Neuronal stem cell (in vitro differentiated cells): ENCODE data around the gene LHFPL5.

Experiments used
- DNase-seq: peaks from one replicate; pipeline ENCODE4 v3.0.0-alpha.2; 2013; ENCODE audit warnings: low spot score
- H2AFZ ChIP-seq: one replicate; pipeline ENCODE4 v1.6.1; 2013; ENCODE audit warnings: mild to moderate bottlenecking, low read length, inconsistent platforms
- H2AK5ac ChIP-seq: 2 replicates; pipeline ENCODE4 v1.6.1; 2013; ENCODE audit warnings: low read depth, mild to moderate bottlenecking, inconsistent platforms, low read length, moderate library complexity, mixed read lengths
- H2BK120ac ChIP-seq: 2 replicates; pipeline ENCODE4 v1.6.1; 2013; ENCODE audit warnings: low read depth, mild to moderate bottlenecking, inconsistent platforms, low read length, moderate library complexity, mixed read lengths
- H2BK12ac ChIP-seq: one replicate; pipeline ENCODE4 v1.6.1; 2013; ENCODE audit warnings: low read length, inconsistent platforms
- H2BK15ac ChIP-seq: 2 replicates; pipeline ENCODE4 v1.6.1; 2013; ENCODE audit warnings: mild to moderate bottlenecking, low read length, inconsistent platforms, mixed read lengths
- H2BK5ac ChIP-seq: one replicate; pipeline ENCODE4 v1.6.1; 2013; ENCODE audit warnings: inconsistent platforms, mild to moderate bottlenecking, low read length, moderate library complexity
- H3K14ac ChIP-seq: one replicate; pipeline ENCODE4 v1.6.1; 2013; ENCODE audit warnings: low read length, inconsistent platforms
- H3K18ac ChIP-seq: 2 replicates; pipeline ENCODE4 v1.6.1; 2013; ENCODE audit warnings: low read length, inconsistent platforms
- H3K23ac ChIP-seq: 2 replicates; pipeline ENCODE4 v1.6.1; 2013; ENCODE audit warnings: low read depth, mild to moderate bottlenecking, mixed read lengths, low read length, inconsistent platforms; ENCODE audit not compliant: poor library complexity
- H3K27ac ChIP-seq: replicated peaks from 3 replicates; pipeline ENCODE4 v1.5.1; 2013; ENCODE audit warnings: low read length, inconsistent platforms
- H3K27me3 ChIP-seq, 3 experiments: 2 replicates each; pipeline ENCODE4 v1.6.1; 2013; ENCODE audit warnings: low read length in 3 of 3, mild to moderate bottlenecking in 2 of 3, inconsistent platforms in 1 of 3, low read depth in 1 of 3, mixed read lengths in 1 of 3, moderate library complexity in 1 of 3; ENCODE audit not compliant: control insufficient read depth in 3 of 3, insufficient read depth in 3 of 3
- H3K36me3 ChIP-seq, 2 donors: replicated peaks in 1 of 2; 2 replicates each; pipeline ENCODE4 v1.6.1; 2013; ENCODE audit warnings: low read length in 2 of 2; ENCODE audit not compliant: control insufficient read depth in 2 of 2, insufficient read depth in 2 of 2
- H3K4ac ChIP-seq: 2 replicates; pipeline ENCODE4 v1.6.1; 2013; ENCODE audit warnings: inconsistent platforms, mild to moderate bottlenecking, low read length, moderate library complexity
- H3K4me1 ChIP-seq, 2 donors: 1 replicate in 1 of 2; 2 replicates in 1 of 2; pipeline ENCODE4 v1.6.1; 2013; ENCODE audit warnings: low read length in 2 of 2, low read depth in 1 of 2; ENCODE audit not compliant: control insufficient read depth in 2 of 2, insufficient read depth in 1 of 2
- H3K4me2 ChIP-seq: one replicate; pipeline ENCODE4 v1.6.1; 2013; ENCODE audit warnings: mild to moderate bottlenecking, low read length, inconsistent platforms; ENCODE audit not compliant: insufficient read depth, poor library complexity, severe bottlenecking
- H3K4me3 ChIP-seq, 2 donors: 2 replicates each; pipeline ENCODE4 v1.5.1; 2013; ENCODE audit warnings: low read length in 2 of 2, mild to moderate bottlenecking in 2 of 2, inconsistent platforms in 1 of 2, moderate library complexity in 1 of 2
- H3K79me1 ChIP-seq: one replicate; pipeline ENCODE4 v1.6.1; 2013; ENCODE audit warnings: low read depth, mild to moderate bottlenecking, inconsistent platforms, low read length, moderate library complexity
- H3K9ac ChIP-seq: one replicate; pipeline ENCODE4 v1.6.1; 2013; ENCODE audit warnings: mild to moderate bottlenecking, low read depth, low read length, inconsistent platforms; ENCODE audit not compliant: poor library complexity
- H3K9me3 ChIP-seq, 2 donors: replicated peaks in 1 of 2; 2 replicates each; pipeline versions ENCODE3 to v1.6.1; 2013; ENCODE audit warnings: low read length in 2 of 2, mild to moderate bottlenecking in 2 of 2, inconsistent platforms in 1 of 2, low read depth in 1 of 2, mixed read lengths in 1 of 2, moderate library complexity in 1 of 2; ENCODE audit not compliant: control insufficient read depth in 2 of 2, insufficient read depth in 1 of 2
- H4K8ac ChIP-seq: one replicate; pipeline ENCODE4 v1.6.1; 2013; ENCODE audit warnings: low read depth, mild to moderate bottlenecking, inconsistent platforms, low read length, moderate library complexity
- H4K91ac ChIP-seq: one replicate; pipeline ENCODE4 v1.6.1; 2013; ENCODE audit warnings: low read length, low read depth, mild to moderate bottlenecking, inconsistent platforms; ENCODE audit not compliant: poor library complexity
- WGBS, 2 donors: extraction: QIAGEN DNeasy Blood & Tissue Kit; methylation state at CpG; one replicate each; pipeline ENCODE4 v1.1.7; 2013; ENCODE audit warnings: missing lambda C conversion rate in 2 of 2, mixed read lengths in 1 of 2; ENCODE audit not compliant: insufficient read length in 2 of 2, insufficient replicate concordance in 1 of 2; ENCODE audit errors: extremely low coverage in 2 of 2; 5-methylcytosine and 5-hydroxymethylcytosine counted together

LHFPL5 gene

DNA sequence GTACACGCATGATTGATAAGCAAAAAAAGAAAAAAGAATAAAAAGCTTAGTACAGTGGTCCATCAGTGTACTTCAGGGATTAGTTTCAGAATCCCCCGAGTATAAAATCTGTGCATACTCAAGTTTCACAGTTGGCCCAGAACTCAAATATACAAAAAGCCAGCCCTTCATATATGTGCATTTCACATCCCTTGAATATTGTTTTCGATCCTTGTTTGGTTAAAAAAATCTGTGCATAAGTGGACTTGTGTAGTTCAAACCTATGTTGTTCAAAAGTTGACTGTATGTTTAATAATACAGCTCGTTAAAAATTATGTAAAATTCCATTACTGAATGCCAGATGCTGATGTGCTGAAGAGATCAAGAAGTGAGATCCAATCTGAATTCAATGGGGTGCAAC lies 54.2 kb downstream of the LHFPL5 start:
- H2BK15ac ChIP-seq: no peak overlapping the region
- H3K36me3 ChIP-seq: peaks cover 26 to 99% of the 10 kb centered on the region in 2 donors
- no peak overlapping the region for H3K23ac ChIP-seq
- no peak overlapping the region for H2BK5ac ChIP-seq
- H3K27me3 ChIP-seq: no peaks in the 10 kb centered on the region
- no peak overlapping the region for H2AK5ac ChIP-seq
- H3K18ac ChIP-seq: no peak overlapping the region
- no peak overlapping the region for H2BK12ac ChIP-seq
- no peak overlapping the region for H3K27ac ChIP-seq
- no peaks in the 10 kb centered on the region for H3K9me3 ChIP-seq
- peaks cover 5% of the 10 kb centered on the region for H3K79me1 ChIP-seq
- H4K91ac ChIP-seq: no peak overlapping the region
- no peak overlapping the region for H2AFZ ChIP-seq
- DNase-seq: no peak
- H3K4me2 ChIP-seq: no peak overlapping the region
- no CpG with 5 or more reads among the region's 4 CpGs for WGBS, 2 donors
- H3K9ac ChIP-seq: no peak overlapping the region
- no peak overlapping the region for H3K4ac ChIP-seq
- H3K4me1 ChIP-seq: no peaks in the 10 kb centered on the region
- no peak overlapping the region for H3K14ac ChIP-seq
- H4K8ac ChIP-seq: no peak overlapping the region
- no peak overlapping the region for H2BK120ac ChIP-seq
- no peak overlapping the region for H3K4me3 ChIP-seq
